Stimulated activated CD4-positive, alpha-beta T cell treated with anti-CD3 and anti-CD28 coated beads, TNF-alpha, amount 100 ng/mL, for 48 hours (primary cell): Measurements from ENCODE around the gene ZNF366.

ENCODE experiments used
- DNase-seq, 3 donors: peaks; one replicate each; pipeline ENCODE4 v3.0.0-alpha.2; 2020; ENCODE audit warnings: low read depth in 3 of 3

ZNF366 gene

DNA sequence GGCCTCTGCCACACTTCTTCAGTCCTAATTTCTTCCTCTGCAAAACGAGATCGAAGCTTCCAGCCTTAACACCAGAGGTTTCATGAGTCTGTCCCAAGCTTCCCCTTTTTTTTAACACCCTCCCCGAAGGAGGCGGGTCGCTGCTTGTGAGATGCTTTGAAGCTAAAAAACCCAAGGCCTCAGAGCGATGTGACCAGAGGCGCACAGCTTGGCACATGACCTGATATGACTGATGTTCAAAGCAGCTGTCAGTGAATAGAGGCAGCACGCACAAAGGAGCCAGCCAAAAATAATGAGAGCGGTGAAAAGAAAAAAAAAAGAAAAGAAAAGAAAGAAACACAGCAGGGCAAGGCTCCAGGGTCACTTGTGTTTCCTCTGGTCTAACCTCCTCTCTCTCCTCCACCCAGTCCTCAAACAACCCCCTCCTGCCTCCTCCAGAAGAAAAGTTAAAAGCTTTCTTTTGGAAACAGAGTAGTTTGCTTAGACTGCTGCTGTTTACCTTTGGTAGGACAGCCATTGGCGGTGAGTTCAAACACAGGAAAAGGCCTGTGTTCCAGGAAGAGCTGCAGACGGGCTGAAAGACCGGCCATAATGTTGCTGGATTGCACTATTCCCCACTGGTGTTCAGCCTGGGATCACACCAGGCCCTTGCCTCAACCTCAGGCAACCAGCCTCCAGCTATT is 10.9 kb upstream of the ZNF366 start:
- DNase-seq, result no peak

DNA sequence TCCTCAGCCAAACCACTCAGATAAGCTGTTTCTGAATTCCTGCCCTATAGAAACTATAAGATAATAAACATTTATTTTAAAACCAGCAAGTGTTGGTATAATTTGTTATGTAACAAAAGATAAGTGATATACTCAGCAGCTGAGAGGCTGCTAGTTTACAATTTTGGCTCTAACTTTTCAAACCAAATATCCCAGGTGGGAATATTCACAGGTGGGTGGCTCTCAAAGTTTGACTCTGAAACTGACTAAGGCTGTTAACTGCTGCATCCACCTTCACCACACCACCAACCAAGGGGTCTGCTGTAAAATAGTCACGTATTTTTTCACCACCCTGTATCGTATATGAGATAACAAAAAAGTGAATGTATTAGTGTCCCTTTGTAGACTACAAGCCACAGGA is 9.7 kb upstream of the ZNF366 start:
- DNase-seq, result no peak

DNA sequence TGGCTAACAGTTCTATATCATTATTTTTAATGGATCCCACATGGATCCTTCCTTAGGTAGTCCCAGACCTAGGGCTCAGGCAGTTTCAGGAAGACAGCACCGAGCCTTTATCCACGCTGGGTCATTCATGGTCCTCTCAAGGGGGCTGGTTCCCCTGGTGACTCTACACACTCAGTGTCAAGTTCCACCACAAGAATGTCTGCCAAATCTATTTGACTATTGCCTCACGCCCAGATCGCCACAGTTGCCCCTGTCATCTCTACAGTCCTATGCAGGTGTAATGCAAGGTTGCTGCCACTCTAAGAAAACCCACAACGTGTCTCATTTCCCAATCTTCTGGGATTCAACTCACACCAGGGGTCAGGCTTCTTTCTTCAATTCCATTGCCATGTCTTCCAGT is 8.0 kb upstream of the ZNF366 start:
- no peak for DNase-seq

DNA sequence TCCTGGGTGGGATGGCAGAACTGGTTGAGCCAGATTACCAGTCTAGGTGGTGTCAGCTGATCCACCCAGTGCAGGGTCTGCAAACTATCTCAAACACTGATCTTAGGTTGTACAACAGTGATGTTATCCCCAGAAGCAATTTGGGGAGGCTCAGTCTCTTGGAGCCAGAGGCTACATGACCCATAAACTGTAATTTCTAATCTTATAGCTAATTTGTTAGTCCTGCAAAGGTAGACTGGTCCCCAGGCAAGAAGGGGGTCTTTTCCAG is 5.3 kb upstream of the ZNF366 start:
- DNase-seq, result no peak

DNA sequence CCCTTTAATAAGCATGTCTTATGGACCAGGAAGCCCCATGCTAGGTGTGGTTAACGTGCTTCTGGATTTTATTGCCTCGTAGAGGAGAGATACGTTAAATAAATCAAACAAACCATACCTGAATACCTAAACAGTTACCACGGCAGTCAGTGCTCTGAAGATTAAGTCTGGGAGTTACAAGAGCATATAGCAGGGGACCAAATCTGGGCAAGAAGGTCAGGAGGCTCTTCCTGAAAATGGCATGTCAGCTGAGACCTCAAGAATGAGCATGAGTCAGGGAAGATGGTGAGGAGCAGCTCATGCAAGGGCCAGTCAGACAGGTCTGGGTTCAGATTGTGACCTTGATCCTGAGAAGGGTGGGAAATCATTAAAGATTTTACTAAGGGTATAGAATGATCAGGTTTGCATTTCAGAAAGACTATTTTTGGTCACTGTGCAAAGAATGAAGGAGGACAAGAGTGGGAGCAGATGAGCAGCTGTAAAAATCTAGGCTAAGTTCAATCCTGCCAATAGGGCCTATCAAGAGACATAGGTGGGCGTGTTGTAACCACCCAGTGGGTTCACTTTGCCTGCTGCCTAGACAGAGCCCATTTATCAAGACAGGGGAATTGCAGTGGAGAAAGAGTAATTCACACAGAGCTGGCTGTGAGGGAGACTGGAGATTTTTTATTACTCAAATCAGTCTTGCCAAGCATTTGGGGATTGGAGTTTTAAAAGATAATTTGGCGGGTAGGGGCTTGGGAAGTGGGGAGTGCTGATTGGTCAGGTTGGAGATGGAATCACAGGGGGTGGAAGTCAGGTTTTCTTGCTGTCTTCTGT is 4.8 kb upstream of the ZNF366 start:
- DNase-seq, result no peak

DNA sequence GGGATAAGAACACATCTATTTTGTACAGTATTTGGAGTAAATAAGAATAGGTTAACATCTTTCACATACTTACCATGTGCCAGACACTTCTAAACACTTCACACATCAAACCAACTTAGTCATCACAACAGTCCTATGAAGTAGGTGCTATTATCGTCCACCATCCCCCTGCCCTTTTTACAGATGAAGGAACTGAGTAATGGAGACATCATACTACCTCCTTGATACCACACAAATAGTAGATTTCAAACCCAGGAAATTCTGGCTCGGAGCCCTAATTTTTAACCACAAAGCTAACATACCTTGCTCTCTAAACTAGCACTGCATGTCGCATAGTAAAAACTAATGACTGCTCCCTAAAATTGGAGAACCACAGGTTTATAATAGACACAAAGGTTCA is 4.2 kb upstream of the ZNF366 start:
- DNase-seq, result no peak

DNA sequence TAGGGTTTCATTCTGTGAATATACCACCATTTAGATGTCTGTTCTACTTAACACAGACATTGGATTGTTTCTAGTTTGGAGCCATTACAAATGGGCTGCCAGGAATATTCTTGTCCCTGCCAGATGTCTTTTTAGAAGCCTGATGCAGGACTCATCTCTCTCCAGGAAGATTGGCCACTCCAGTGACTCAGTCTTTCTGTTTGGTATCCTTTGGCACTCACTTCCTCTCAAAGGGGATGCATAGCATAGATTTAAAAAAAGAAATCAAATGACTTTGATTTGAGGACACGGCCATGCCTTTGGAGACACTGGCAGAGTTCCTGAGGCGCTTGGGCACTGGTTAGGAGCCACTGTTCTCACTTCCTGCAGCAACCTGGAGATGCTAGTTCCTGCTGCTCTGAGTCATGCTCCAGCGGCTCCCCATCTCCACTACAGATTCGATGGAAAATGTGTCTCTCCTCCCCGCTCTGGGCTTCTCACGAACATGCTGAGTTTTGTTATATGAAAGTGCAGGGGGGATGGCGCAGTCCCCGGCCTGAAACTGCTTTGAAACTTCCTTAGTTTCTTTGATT is 3.5 kb upstream of the ZNF366 start:
- no peak for DNase-seq

DNA sequence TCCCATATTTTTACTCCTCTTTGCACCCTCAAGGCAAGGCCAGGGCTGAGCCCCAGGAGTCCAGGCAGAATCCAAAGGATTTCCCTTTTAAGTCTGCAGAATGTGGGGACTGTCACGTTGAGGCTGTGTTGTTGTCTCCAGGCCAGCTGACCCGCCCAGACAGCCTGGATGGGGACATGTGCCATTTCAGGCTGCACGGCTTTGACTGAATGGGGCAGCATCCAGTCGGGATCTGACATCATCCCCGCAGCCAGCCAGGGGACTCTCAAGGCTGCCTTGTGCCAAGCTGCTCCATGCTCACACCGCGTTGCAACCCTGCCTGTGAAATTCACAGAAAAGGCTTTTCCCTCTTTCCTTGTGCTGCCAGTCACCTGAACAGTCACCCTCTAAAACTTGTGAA is 2.2 kb upstream of the ZNF366 start:
- no peak for DNase-seq

DNA sequence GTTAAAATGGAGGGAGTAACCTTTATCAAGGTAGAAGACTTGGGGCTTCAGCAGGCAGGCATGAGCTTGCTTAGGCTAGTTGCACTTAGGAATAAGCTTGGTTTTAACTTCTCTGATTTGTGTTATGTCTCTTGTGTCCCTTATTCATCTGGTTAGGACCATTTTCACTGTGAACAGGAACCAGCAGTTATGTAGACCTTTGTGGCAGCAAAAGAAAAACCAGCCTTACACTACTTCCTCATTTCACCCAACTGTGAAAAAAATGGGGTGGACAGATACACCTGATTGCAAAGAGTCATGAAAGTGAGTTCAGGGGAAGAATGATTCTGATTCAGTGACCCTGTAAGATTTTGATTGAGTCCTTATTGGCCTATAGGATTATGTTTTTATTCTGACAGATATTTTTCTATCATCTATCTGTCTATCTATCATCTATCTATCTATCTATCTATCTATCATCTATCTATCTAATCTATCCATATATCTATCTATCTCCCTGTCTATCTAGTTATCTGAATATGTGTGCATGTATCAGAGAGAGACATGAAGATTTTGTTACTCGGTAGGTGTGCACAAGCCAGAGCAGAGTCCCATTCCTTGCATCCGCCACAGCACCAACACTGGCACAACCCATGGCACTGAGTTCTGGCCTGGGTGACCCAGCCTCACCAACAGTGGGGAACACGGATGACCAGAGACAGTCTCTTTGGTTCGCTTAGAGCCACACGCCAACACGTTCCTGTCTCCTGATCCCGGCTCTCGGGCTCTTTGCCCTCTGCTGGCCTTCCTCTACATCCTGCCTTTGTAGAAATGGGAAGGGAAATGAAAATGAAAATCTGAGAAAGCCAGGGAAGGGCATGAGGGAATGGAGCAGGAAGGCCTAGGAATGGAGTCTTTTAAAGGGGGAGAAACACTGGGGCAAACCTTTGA is 1.3 kb upstream of the ZNF366 start:
- DNase-seq, result no peak

DNA sequence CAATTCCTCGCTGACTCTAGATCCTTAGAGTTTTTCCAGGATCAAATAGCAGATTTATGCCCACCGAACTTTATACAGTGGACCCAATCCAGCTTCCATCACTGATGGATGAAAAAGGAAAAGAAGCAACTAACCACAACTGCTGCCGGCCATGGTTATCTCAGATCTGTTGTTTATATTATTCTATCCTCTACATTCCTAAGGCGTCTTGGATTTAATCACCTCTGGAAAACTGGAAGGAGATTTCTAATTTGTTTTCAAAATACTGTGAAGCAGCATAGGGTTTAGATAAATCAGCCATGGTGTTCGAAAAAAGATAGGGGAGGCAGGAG is 663 bp upstream of the ZNF366 start:
- no peak for DNase-seq

DNA sequence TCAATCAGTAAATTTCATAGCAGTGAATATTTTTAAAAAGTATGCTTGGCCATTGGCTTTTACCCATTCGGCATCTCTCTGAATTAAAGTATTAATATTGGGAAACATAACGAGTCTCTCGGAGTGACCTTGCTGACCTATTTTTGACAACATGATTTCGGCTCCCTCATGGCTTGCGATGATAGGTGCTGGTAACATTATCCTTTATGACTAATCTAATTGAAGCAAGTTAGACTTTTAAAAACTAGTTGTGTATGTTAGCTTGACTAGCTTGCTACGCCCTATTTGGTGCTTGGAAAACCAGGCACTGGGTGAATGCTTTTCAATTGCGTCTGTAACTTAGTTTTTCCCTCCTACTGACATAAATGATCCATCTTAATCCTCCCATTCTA is 1.1 kb downstream of the ZNF366 start:
- no peak for DNase-seq

DNA sequence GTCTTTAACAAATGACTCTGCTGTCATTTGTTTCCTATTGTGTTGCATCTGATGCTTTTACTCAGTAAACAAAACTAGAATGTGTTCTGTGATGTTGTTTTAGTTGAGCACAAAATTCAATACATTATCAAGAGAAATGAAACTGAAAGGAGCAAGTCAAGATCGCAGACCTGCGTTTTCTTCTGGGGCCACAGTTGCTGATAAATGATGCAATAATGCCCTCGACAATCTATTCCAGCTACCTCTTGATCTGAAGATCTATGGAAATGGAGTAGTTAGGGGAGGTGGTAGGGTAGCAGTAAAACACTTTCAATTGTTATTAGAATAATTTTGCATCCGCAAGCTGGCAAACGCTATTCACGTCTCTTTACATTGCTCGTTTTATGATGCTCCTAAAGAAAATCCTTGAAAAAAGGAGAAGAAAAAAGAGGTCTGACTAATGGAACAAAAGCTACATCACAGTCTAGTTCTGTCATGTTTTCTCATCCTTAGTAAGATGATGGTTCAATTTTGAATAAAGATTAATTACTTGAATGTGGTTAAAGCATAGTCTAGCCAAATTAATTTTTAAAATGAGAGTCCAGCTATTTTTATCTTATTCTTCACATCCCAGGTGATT is 1.6 kb downstream of the ZNF366 start:
- no peak for DNase-seq

DNA sequence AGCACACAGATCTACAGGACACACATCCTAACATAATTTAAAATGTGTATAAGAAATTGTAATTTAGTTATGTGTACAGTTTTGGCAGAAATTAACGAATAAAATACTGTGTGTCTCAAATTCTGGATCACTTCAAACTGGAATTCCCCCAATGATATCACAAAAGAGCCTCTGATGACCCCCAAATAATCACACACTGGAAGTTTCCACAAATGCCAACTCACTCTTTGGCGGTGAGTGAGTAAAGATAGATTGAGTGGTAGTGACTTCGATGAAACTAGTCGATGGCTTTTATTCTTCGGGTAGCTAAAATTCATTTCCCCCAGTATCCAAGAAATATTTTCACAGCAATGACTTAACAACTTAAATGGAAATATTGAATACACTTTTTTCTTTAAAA is 2.2 kb downstream of the ZNF366 start:
- no peak for DNase-seq

DNA sequence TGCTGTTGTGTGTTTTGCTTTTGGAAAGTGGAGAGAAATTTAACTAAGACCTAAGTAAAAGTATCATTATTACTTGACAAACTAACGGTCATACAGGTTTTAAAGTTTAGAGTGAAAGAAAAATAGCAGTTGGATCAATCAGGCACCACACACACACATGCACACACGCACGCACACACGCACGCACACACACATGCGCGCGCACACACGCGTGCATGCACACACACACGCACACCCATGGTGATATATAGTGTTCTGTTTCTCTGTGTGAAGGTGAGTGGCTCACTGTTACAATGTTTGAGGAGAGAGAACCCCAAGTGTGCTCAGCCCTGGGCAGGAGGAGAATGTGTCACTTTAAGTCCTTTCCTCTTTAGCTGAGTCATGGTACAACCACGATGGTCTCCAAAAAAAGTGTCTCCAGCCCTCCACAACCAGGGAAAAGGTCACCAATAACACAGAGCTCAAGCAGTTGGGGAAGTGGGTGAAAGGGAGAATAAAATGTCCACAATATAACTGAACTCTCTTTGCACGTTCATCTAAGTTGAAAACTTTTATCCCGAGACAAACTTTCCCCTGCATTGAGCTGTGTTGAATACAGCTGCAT is 3.2 kb downstream of the ZNF366 start:
- no peak for DNase-seq

DNA sequence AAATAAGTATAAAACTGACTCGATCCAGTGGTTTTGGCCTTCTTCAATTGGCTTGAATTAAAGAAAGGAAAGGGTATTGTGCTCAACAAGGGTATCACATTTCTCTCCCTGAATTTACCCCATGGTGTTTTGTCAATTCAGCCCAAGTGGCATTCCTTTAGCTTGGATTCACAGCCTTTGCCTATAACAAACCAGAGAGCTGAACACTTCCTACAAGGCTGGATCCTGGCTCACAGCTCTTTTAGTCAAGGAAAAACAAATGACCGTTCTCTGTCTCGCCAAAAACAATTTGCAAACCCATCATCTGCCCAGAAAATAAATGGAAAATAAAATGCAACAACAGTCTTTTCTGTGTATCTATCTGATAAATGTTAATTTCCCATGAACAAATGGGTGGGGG is 5.7 kb downstream of the ZNF366 start:
- no peak for DNase-seq

DNA sequence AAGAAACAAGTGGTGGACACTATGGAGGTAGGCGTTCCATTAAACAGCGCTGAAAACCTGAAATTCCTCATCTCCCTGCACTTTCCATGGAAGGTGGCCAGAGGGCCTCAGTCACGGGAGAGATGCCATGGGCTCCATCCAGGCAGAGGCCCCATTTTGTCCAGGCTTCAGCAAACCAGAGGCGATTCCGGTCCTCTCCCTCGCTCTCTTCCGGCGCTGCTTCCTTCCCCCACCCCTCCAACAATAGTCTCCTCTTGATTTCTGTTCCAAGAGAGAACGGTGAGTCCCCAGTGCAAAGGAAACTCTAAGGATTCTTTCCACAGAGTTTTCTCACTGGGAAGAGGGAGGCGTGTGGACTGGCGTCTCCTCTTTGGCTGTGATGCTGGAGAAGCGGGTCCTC is 7.5 kb downstream of the ZNF366 start:
- no peak for DNase-seq

DNA sequence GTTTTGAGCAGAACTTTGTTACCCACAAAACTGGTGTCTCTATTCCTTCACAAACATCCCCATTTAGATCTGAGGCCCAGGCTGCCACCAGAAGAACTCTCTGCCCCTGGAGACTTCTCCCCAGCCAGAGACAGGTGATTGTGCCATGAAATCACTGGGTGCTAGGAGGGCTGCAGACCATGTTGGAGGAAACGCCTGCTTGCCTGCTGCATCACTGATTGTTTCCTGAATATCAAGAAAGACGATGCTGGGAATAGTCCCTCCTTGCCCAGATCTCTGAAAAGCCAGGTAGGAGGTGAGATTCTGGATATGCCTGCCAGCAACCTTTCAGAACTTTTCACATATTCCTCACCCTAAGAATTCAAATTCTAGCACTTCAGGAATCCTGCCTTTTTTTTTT is 8.1 kb downstream of the ZNF366 start:
- no peak for DNase-seq

DNA sequence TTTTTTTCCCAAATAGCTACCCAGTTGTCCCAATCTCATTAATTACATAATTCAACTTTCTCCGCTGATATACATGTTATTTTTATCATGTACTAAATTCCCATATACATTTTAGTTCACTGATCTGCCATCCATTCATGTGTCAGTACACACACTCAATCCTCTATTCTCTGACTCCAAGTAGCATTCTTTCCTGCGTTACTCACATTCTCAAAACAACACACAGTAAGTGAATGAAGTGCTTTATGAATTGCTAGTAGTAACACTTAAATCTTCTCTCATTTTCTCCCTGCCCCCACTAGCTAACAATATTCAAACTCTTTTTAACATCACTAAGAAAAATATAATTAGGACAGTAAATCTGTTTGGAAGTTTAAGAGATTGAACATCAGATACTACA is 8.9 kb downstream of the ZNF366 start:
- DNase-seq, result no peak

DNA sequence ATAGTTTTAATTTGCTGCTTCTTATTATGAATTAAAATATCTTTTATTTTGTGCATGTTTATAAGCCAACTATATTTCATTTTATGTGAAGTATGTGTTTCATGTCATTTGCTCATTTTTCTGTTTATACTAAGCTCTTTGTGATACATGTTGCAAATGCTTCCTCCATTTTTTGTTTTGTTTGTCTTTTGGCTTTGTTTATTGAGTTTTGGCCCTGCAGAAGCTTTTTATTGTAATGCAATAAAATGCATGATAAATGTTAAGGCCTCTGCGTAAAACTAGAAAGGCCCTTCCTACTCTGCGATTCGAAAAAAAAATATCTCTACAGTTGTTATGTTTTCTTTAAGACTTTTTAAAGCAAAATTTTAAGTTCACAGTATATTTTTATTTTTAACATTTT is 9.4 kb downstream of the ZNF366 start:
- DNase-seq, result no peak

DNA sequence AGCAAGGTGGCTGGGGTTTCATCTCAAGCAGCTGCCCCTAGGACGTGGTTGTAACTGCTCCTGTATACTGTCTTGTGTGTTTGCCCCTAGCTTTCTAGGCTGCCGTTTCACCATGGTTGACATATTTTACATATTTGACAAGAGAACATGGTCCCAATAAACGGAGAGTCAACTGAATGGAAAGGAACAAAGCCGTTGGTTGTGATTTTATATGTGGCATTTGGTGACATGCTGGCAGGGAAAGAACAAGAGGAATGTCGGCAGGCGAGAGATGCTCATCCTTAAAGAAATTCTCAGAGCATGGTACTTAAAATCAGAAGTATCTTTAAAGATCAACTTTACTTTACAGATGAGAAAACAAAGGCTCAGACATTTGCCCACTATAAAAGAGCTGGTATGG is 11.8 kb downstream of the ZNF366 start:
- DNase-seq, result no peak

DNA sequence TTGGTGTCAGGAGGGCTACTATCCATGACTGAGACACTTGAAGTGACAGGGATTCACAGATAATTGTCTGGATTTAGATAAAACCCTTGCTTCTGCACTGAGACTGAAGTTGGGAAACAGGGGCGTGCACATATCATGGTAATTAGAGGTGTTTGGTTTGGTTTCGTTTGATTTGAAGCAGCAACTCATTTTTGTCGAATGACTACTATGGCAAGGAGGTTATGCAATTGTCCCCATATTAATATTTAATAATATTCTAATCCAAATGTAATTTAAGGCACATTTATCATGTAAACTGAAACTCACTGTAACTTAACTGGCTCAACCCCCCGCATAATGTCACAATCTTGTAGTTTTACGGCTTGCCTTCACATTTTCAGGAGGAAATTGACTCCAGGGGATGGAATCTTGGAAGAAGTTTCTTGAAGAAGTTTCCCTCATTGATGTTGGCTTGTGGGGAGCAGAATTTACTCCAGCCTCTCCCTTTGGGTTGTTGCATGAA is 12.5 kb downstream of the ZNF366 start:
- DNase-seq, result no peak

DNA sequence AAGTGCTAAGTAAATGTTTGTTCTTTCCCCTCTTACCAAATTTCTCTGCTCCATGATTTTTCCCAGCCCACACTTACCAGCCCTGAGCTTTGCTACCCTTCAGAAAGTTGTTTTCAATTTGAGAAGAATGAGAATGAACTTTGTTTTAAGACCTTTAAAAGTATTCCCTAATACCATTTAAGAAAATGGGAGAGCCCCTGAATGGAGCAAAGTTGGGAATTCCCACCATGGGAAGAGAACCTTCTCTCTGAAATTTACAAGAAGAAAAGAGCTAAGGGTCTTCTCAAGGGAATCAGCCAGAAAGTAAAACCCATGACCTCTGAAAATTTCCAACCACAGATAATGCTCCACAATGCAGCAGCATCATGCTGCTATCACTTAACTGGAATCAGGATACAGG is 17.7 kb downstream of the ZNF366 start:
- no peak for DNase-seq
